Neutrophil (primary cell): ENCODE results near the gene MAGOHB.

Source experiments
- H3K27ac ChIP-seq: fragments of 200-600 bp; sonication (generic); 2 replicates; pipeline ENCODE4 v1.5.1; 2016; ENCODE audit warnings: mild to moderate bottlenecking, moderate library complexity
- H3K27me3 ChIP-seq: fragments of 200-600 bp; sonication (generic); 2 replicates; pipeline ENCODE4 v1.6.0; 2016; ENCODE audit warnings: mild to moderate bottlenecking
- H3K36me3 ChIP-seq: fragments of 200-600 bp; sonication (generic); 2 replicates; pipeline ENCODE4 v1.5.1; 2017
- H3K4me1 ChIP-seq, 2 experiments: fragments of 200-600 bp in 1 of 2; sonication (generic) in 1 of 2; 1 replicate in 1 of 2; 2 replicates in 1 of 2; pipeline versions ENCODE4 v1.5.1 to v1.6.1; 2013 to 2016; ENCODE audit warnings: low read depth in 1 of 2, low read length in 1 of 2, mild to moderate bottlenecking in 1 of 2, moderate library complexity in 1 of 2; ENCODE audit not compliant: control insufficient read depth in 1 of 2, insufficient read depth in 1 of 2
- H3K4me3 ChIP-seq, 2 experiments: fragments of 200-600 bp in 1 of 2; sonication (generic) in 1 of 2; 1 replicate in 1 of 2; 2 replicates in 1 of 2; pipeline ENCODE4 v1.5.1; 2013 to 2016; ENCODE audit warnings: low read depth in 1 of 2, low read length in 1 of 2, mild to moderate bottlenecking in 1 of 2, moderate library complexity in 1 of 2
- H3K9me3 ChIP-seq: fragments of 200-600 bp; sonication (generic); 2 replicates; pipeline ENCODE4 v1.5.1; 2016
- CTCF ChIP-seq: fragments of 200-600 bp; sonication (generic); IDR thresholded peaks from 2 replicates; pipeline ENCODE4 v1.5.1; 2016; ENCODE audit warnings: antibody characterized with exemption

MAGOHB gene

GRCh38 chr12:10554756-10555481 lies 58.5 kb downstream of the MAGOHB start:
- no peaks in the 10 kb centered on the region for H3K9me3 ChIP-seq
- no peak overlapping the region for H3K4me3 ChIP-seq
- TF ChIP-seq CTCF, result no peak
- no peaks in the 10 kb centered on the region for H3K4me1 ChIP-seq
- H3K27ac ChIP-seq, result no peak overlapping the region
- H3K27me3 ChIP-seq, result no peaks in the 10 kb centered on the region
- no peaks in the 10 kb centered on the region for H3K36me3 ChIP-seq

GRCh38 chr12:10554228-10554755 lies 59.1 kb downstream of the MAGOHB start:
- Histone ChIP-seq H3K4me3 (no peak overlapping the region), H3K27me3 (no peaks in the 10 kb centered on the region), H3K9me3 (no peaks in the 10 kb centered on the region), H3K27ac (no peak overlapping the region), H3K4me1 (no peaks in the 10 kb centered on the region), H3K36me3 (no peaks in the 10 kb centered on the region)
- TF ChIP-seq CTCF, result no peak
